Keratinocyte (primary cell): ENCODE measurements around the gene TBC1D19. TPM values are rescaled to one million over a fixed set of nuclear protein-coding genes. Genes with fewer than 3 reads are reported as not detected.

Experiments
- DNase-seq: peaks from one replicate; pipeline ENCODE4 v3.0.0-alpha.2; 2011; ENCODE audit warnings: low read depth, missing footprints, low spot score
- FAIRE-seq: peaks from 2 replicates; lab custom pipeline; 2011; peaks lifted over from hg19 to GRCh38; lab: Jason Lieb, UNC
- H2AFZ ChIP-seq: 2 replicates; pipeline ENCODE4 v1.6.0; 2012; ENCODE audit warnings: low read length, control low read depth, inconsistent platforms; ENCODE audit not compliant: control insufficient read depth
- H3K27ac ChIP-seq: 2 replicates; pipeline ENCODE4 v1.5.1; 2011; ENCODE audit warnings: low read length; ENCODE audit not compliant: control insufficient read depth, insufficient read depth
- H3K27me3 ChIP-seq: 3 replicates; pipeline ENCODE4 v1.6.0; 2011; ENCODE audit warnings: low read length; ENCODE audit not compliant: control insufficient read depth, insufficient read depth; ENCODE audit errors: extremely low read depth
- H3K36me3 ChIP-seq, 2 experiments: 2 replicates in 1 of 2; 3 replicates in 1 of 2; pipeline ENCODE4 v1.5.1; 2011; ENCODE audit warnings: low read length in 2 of 2, mild to moderate bottlenecking in 1 of 2; ENCODE audit not compliant: control insufficient read depth in 2 of 2, insufficient read depth in 2 of 2; ENCODE audit errors: extremely low read depth in 1 of 2
- H3K4me1 ChIP-seq: 3 replicates; pipeline ENCODE4 v1.5.1; 2011; ENCODE audit warnings: low read length; ENCODE audit not compliant: control insufficient read depth, insufficient read depth; ENCODE audit errors: extremely low read depth
- H3K4me2 ChIP-seq: 3 replicates; pipeline ENCODE4 v1.6.0; 2011; ENCODE audit warnings: low read depth, low read length; ENCODE audit not compliant: control insufficient read depth, insufficient read depth; ENCODE audit errors: extremely low read depth
- H3K4me3 ChIP-seq, 3 experiments: fragments of 200-600 bp in 1 of 3; sonication (generic) in 1 of 3; 2 replicates in 2 of 3; 3 replicates in 1 of 3; pipeline ENCODE4 v1.5.1; 2011 to 2016; ENCODE audit warnings: low read length in 3 of 3, mild to moderate bottlenecking in 3 of 3, control low read depth in 2 of 3, inconsistent platforms in 1 of 3, low read depth in 1 of 3, mixed read lengths in 1 of 3, mixed run types in 1 of 3, moderate library complexity in 1 of 3; ENCODE audit not compliant: control insufficient read depth in 2 of 3, insufficient read depth in 2 of 3; ENCODE audit errors: extremely low read depth in 1 of 3
- H3K79me2 ChIP-seq: 2 replicates; pipeline ENCODE4 v1.6.0; 2012; ENCODE audit warnings: low read length; ENCODE audit not compliant: control insufficient read depth, insufficient read depth
- H3K9ac ChIP-seq: 3 replicates; pipeline ENCODE4 v1.6.0; 2011; ENCODE audit warnings: low read length; ENCODE audit not compliant: control insufficient read depth, insufficient read depth; ENCODE audit errors: extremely low read depth
- H3K9me1 ChIP-seq: 3 replicates; pipeline ENCODE4 v1.6.0; 2011; ENCODE audit warnings: low read length; ENCODE audit not compliant: control insufficient read depth, insufficient read depth; ENCODE audit errors: extremely low read depth
- H3K9me3 ChIP-seq: 2 replicates; pipeline ENCODE4 v1.5.1; 2012; ENCODE audit warnings: low read depth, low read length; ENCODE audit not compliant: control insufficient read depth
- H4K20me1 ChIP-seq: 3 replicates; pipeline ENCODE4 v1.6.0; 2011; ENCODE audit warnings: low read length; ENCODE audit not compliant: control insufficient read depth, insufficient read depth; ENCODE audit errors: extremely low read depth
- EZH2 ChIP-seq: IDR thresholded peaks from one replicate; pipeline ENCODE4 v1.6.1; 2012; ENCODE audit warnings: inconsistent platforms, mild to moderate bottlenecking, low read length, moderate library complexity
- dilution Hi-C: fragments of 300-500 bp; cut with MboI; formaldehyde crosslinking; loops from one replicate; pipeline ENCODE4 v1.7.0; 2020; ENCODE audit warnings: low sequenced_read_pairs; ENCODE audit not compliant: extremely low pct_ligation_motif_present
- polyA minus RNA-seq, 3 experiments: library from RNA; depleted of rRNA, polyadenylated mRNA; stranded (reverse); fragments of >200 nt; gene quantifications; 1 replicate in 1 of 3; 2 replicates in 1 of 3; 3 replicates in 1 of 3; pipeline ENCODE4 v1.2.3, GENCODE V29; 2011
- polyA plus RNA-seq, 5 experiments: library from polyadenylated mRNA; depleted of rRNA in 3 of 5; stranded (reverse) in 3 of 5; stranded (forward) in 1 of 5; unstranded in 1 of 5; fragments of >200 nt; gene quantifications; 1 replicate in 1 of 5; 2 replicates in 3 of 5; 3 replicates in 1 of 5; pipeline versions ENCODE4 v1.2.1 to v1.2.3, GENCODE V29; 2011 to 2012; ENCODE audit warnings: missing spikeins in 2 of 5, low read depth in 1 of 5, low replicate concordance in 1 of 5
- TF ChIP-seq, protein P1 (sequence below), 3 experiments: IDR thresholded peaks in 1 of 3; conservative IDR thresholded peaks in 1 of 3; optimal IDR thresholded peaks in 1 of 3; 2 replicates in 2 of 3; 3 replicates in 1 of 3; pipeline versions ENCODE3 to v1.5.1; 2011; ENCODE audit warnings: low read length in 3 of 3, mild to moderate bottlenecking in 3 of 3, moderate library complexity in 2 of 3, control low read depth in 1 of 3, inconsistent platforms in 1 of 3; ENCODE audit not compliant: insufficient read depth in 2 of 3; ENCODE audit errors: extremely low read depth in 1 of 3

Gene TBC1D19, protein sequence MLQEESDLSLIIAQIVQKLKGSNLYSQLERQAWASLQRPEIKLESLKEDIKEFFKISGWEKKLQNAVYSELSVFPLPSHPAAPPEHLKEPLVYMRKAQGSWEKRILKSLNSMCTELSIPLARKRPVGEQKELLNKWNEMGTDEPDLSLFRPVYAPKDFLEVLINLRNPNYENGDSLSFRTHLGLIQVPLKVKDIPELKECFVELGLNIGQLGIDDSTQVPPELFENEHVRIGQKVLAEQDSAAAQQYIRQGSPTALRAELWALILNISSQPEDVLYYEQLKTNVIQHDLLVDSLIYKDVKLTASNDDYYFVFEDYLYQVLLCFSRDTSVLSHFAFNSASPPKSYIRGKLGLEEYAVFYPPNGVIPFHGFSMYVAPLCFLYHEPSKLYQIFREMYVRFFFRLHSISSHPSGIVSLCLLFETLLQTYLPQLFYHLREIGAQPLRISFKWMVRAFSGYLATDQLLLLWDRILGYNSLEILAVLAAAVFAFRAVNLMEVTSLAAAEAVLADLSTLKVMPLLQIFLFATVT
- polyA plus RNA-seq (6.2 to 11.3 TPM (median 9.0 TPM) in 3 replicates), polyA minus RNA-seq (2.7 to 21.9 TPM (median 11.5 TPM) in 3 replicates)
- polyA plus RNA-seq (2011; ENCODE audit: low read depth): 3.1 TPM
- 6.1 and 14.7 TPM in 2 replicates for polyA plus RNA-seq (2011; cell fraction: cytosol; rRNA removed)
- 11.6 and 15.0 TPM in 2 replicates for polyA plus RNA-seq (2011; cell fraction: nucleus; rRNA removed)
- polyA plus RNA-seq (2012; ENCODE audit: low replicate concordance): 1.9 and 3.9 TPM in 2 replicates
- polyA minus RNA-seq (2011; cell fraction: cytosol; rRNA and poly(A)+ RNA removed): 5.2 TPM
- polyA minus RNA-seq (2011; cell fraction: nucleus; rRNA and poly(A)+ RNA removed): 15.4 and 30.3 TPM in 2 replicates

DNA sequence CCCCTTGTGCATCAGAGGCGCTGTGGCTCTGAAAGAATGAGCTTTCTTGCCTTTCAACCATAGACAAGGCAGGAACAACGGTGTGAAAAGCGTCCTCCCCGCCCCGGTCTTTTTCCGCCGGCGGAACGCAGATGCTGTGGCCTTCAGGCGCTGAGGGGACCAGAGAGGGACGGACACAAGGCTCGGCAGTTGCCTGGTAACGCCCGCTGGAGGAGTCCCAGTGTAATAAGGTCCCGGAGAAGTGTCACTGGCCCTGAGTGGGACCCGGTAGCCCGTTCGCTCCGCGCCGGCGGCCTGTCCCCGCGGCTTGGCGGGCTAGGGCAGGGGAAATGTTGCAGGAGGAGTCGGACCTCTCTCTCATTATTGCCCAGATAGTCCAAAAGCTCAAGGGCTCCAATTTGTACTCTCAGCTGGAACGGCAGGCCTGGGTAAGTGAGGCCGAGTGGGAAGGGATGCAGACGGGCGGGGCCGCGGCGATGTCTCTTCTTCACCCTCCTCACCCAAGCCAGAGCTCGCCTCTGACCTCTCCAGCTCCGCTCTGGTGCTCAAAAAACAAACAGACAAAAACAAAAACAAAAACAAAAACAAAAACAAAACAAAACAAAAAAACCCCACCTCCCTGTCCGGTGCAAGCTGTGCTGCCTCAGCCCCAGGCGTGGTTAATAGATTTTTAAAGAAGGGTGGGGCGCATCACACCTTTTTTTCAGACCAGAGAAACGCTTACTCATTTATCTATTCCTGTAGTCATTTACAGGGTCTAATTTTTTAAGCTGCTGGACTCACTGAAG, at the start of gene TBC1D19:
Gene TBC1D19 (plus strand): TSS at position 220 of the 788 bp plus-strand sequence. CDS start 110 bp downstream, at position 330.
- Histone ChIP-seq H3K9me1 (no peaks in the 10 kb centered on the region), H3K9ac (peak within 1 kb of the TSS; percentile 85), H3K4me3 (peak within 1 kb of the TSS; percentile 64 to 94 (median 89)), H2AFZ (peak within 1 kb of the TSS; percentile 98), H3K4me1 (peaks cover 5% of the 10 kb centered on the region), H4K20me1 (no peaks in the 10 kb centered on the region), H3K27ac (peak within 1 kb of the TSS; percentile 73), H3K4me2 (peak within 1 kb of the TSS; percentile 93), H3K36me3 (no peaks in the 10 kb centered on the region), H3K79me2 (peaks cover 25% of the 10 kb centered on the region), H3K27me3 (no peaks in the 10 kb centered on the region), H3K9me3 (no peaks in the 10 kb centered on the region)
- dilution Hi-C loops: no loop called here
- FAIRE-seq (no peak), DNase-seq (no peak)
- TF ChIP-seq, protein P1, sequence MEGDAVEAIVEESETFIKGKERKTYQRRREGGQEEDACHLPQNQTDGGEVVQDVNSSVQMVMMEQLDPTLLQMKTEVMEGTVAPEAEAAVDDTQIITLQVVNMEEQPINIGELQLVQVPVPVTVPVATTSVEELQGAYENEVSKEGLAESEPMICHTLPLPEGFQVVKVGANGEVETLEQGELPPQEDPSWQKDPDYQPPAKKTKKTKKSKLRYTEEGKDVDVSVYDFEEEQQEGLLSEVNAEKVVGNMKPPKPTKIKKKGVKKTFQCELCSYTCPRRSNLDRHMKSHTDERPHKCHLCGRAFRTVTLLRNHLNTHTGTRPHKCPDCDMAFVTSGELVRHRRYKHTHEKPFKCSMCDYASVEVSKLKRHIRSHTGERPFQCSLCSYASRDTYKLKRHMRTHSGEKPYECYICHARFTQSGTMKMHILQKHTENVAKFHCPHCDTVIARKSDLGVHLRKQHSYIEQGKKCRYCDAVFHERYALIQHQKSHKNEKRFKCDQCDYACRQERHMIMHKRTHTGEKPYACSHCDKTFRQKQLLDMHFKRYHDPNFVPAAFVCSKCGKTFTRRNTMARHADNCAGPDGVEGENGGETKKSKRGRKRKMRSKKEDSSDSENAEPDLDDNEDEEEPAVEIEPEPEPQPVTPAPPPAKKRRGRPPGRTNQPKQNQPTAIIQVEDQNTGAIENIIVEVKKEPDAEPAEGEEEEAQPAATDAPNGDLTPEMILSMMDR (optimal IDR thresholded peaks at IDR 0.05 in 1 of 3, IDR thresholded peaks at IDR 0.05 in 1 of 3, conservative IDR thresholded peaks at IDR 0.05 in 1 of 3; ENCODE audit: extremely low read depth in 1 of 3, insufficient read depth in 2 of 3, low read length in 3 of 3): peak in 1 of 3 experiments; percentile 5
- no peak for TF ChIP-seq EZH2

- Histone ChIP-seq H4K20me1 (no peaks in the 10 kb centered on the region), H3K9me3 (no peaks in the 10 kb centered on the region), H3K79me2 (no peaks in the 10 kb centered on the region), H3K27me3 (no peaks in the 10 kb centered on the region), H3K4me3 (no peak overlapping the region), H3K9ac (no peak overlapping the region), H3K4me1 (no peaks in the 10 kb centered on the region), H2AFZ (no peak overlapping the region), H3K4me2 (no peak overlapping the region), H3K36me3 (no peaks in the 10 kb centered on the region), H3K9me1 (no peaks in the 10 kb centered on the region), H3K27ac (no peak overlapping the region)
- TF ChIP-seq EZH2: no peak
- TF ChIP-seq, protein P1 (optimal IDR thresholded peaks at IDR 0.05 in 1 of 3, IDR thresholded peaks at IDR 0.05 in 1 of 3, conservative IDR thresholded peaks at IDR 0.05 in 1 of 3; ENCODE audit: extremely low read depth in 1 of 3, insufficient read depth in 2 of 3, low read length in 3 of 3): no peak
- FAIRE-seq (no peak), DNase-seq (no peak)
- dilution Hi-C loops: no loop called here
These were observed 40.9 kb upstream of the TBC1D19 start for GRCh38 chr4:26542991-26543390.
